Measurements from ENCODE around the gene NSMCE3. TPM values are rescaled to one million over a fixed set of nuclear protein-coding genes. Genes with fewer than 3 reads are reported as not detected.
"Not testable (repeated sequence)": the region's sequence is repeated elsewhere in the genome, so short reads cannot be mapped to it uniquely, and the experiment has no call there.

NSMCE3 gene
- total RNA-seq, 1 donor: 9.8 TPM

- Histone ChIP-seq H3K4me2 (ENCODE audit: insufficient read depth, low read length) (no peak overlapping the region), H3K9me3 (ENCODE audit: low read depth, low read length) (no peaks in the 10 kb centered on the region), H3K36me3 (ENCODE audit: insufficient read depth, low read length) (no peaks in the 10 kb centered on the region), H2AFZ (ENCODE audit: low read length) (no peak overlapping the region), H3K27me3 (ENCODE audit: insufficient read depth, low read length) (no peaks in the 10 kb centered on the region), H4K20me1 (ENCODE audit: insufficient read depth, low read length) (no peaks in the 10 kb centered on the region), H3K4me3 (ENCODE audit: insufficient read depth, low read length) (no peak overlapping the region), H3K79me2 (ENCODE audit: insufficient read depth, low read length) (no peaks in the 10 kb centered on the region), H3K27ac (ENCODE audit: low read depth, low read length) (no peak overlapping the region), H3K4me1 (ENCODE audit: insufficient read depth, low read length) (no peaks in the 10 kb centered on the region)
- TF ChIP-seq CTCF (IDR thresholded peaks at IDR 0.05; ENCODE audit: extremely low read depth, low read depth, low read length): no peak
- peak; percentile 10 for DNase-seq (ENCODE audit: insufficient read length, low spot score, missing footprints)
Measured at GRCh38 chr15:29226436-29227208, 43.0 kb downstream of the NSMCE3 start.

GRCh38 chr15:29225534-29226234 is 43.9 kb downstream of the NSMCE3 start:
- no peaks in the 10 kb centered on the region for H3K27me3 ChIP-seq (ENCODE audit: insufficient read depth, low read length)
- H3K9me3 ChIP-seq (ENCODE audit: low read depth, low read length): no peaks in the 10 kb centered on the region
- H3K27ac ChIP-seq (ENCODE audit: low read depth, low read length): no peak overlapping the region
- H4K20me1 ChIP-seq (ENCODE audit: insufficient read depth, low read length): no peaks in the 10 kb centered on the region
- no peaks in the 10 kb centered on the region for H3K4me1 ChIP-seq (ENCODE audit: insufficient read depth, low read length)
- peak; percentile 25 for DNase-seq (ENCODE audit: insufficient read length, low spot score, missing footprints)
- TF ChIP-seq CTCF (IDR thresholded peaks at IDR 0.05; ENCODE audit: extremely low read depth, low read depth, low read length): no peak
- no peaks in the 10 kb centered on the region for H3K79me2 ChIP-seq (ENCODE audit: insufficient read depth, low read length)
- no peaks in the 10 kb centered on the region for H3K36me3 ChIP-seq (ENCODE audit: insufficient read depth, low read length)
- H3K4me3 ChIP-seq (ENCODE audit: insufficient read depth, low read length): no peak overlapping the region
- no peak overlapping the region for H2AFZ ChIP-seq (ENCODE audit: low read length)
- no peak overlapping the region for H3K4me2 ChIP-seq (ENCODE audit: insufficient read depth, low read length)

GRCh38 chr15:29224987-29225363 is 44.6 kb downstream of the NSMCE3 start:
- not testable (repeated sequence) for H3K4me1 ChIP-seq (ENCODE audit: insufficient read depth, low read length); H3K27me3 ChIP-seq (ENCODE audit: insufficient read depth, low read length); H3K36me3 ChIP-seq (ENCODE audit: insufficient read depth, low read length); H3K4me2 ChIP-seq (ENCODE audit: insufficient read depth, low read length); H3K9me3 ChIP-seq (ENCODE audit: low read depth, low read length); H4K20me1 ChIP-seq (ENCODE audit: insufficient read depth, low read length); H3K4me3 ChIP-seq (ENCODE audit: insufficient read depth, low read length); H3K27ac ChIP-seq (ENCODE audit: low read depth, low read length); DNase-seq (ENCODE audit: insufficient read length, low spot score, missing footprints); H2AFZ ChIP-seq (ENCODE audit: low read length); H3K79me2 ChIP-seq (ENCODE audit: insufficient read depth, low read length)

- H4K20me1 ChIP-seq (ENCODE audit: insufficient read depth, low read length); H2AFZ ChIP-seq (ENCODE audit: low read length); H3K9me3 ChIP-seq (ENCODE audit: low read depth, low read length); H3K27ac ChIP-seq (ENCODE audit: low read depth, low read length); H3K79me2 ChIP-seq (ENCODE audit: insufficient read depth, low read length); H3K4me3 ChIP-seq (ENCODE audit: insufficient read depth, low read length); DNase-seq (ENCODE audit: insufficient read length, low spot score, missing footprints); H3K4me1 ChIP-seq (ENCODE audit: insufficient read depth, low read length); H3K36me3 ChIP-seq (ENCODE audit: insufficient read depth, low read length); H3K4me2 ChIP-seq (ENCODE audit: insufficient read depth, low read length); H3K27me3 ChIP-seq (ENCODE audit: insufficient read depth, low read length): not testable (repeated sequence)
Measured at GRCh38 chr15:29224235-29224986, 45.2 kb downstream of the NSMCE3 start.

Measured in osteoblast (primary cell).